ENCODE measurements around the gene SEPSECS.

Gene SEPSECS

DNA sequence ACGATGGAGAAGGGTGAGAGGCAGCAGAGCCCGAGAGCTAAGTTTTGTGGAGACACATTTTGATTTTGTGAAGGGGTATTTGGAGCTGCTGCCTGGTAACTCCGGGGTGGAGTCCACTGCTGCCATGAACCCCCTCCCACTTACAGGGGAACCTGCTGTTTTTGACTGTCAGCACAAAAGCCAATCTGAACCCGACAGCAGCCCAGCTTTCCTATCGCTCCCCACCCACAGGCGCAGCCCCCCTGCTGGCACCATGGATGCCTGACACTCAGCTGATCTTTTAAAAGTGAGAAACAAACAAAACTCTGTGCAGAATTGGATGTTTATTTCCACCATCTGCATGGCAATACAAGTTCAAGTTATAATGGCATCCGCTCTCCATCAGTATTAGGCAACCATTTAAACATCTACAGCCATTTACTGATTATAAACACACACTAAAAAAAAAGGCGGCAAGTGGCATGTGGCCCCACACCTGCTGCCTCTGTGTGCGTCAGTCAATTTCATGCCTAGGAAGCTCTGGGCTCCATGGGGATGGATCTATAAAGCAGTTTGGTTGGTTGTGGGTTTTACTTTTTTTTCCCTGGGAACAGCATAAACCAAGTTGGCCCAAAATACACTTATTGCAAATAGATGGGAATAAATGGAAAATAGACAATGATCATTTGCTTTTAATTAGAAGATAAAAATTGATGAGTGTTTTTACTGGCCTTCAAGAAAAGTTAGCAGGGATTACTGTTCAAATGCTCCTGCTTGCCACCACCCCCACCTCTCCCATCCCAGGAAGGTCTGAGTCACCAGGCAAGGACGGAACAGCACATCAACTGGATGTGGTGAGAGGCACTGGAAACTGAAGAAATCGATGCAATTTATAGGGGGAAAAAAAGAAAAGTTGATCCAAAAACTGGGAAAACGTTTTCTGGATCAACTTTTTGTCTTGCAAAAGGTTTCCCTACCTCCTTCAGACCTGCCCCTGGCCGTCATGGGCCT is 46.0 kb downstream of the SEPSECS start:
- H3K27ac ChIP-seq: no peak overlapping the region
- ChIA-PET CTCF (no interaction called here), POLR2A (ENCODE audit: low non-redundant PET) (no interaction called here)
- TF ChIP-seq, protein P1, sequence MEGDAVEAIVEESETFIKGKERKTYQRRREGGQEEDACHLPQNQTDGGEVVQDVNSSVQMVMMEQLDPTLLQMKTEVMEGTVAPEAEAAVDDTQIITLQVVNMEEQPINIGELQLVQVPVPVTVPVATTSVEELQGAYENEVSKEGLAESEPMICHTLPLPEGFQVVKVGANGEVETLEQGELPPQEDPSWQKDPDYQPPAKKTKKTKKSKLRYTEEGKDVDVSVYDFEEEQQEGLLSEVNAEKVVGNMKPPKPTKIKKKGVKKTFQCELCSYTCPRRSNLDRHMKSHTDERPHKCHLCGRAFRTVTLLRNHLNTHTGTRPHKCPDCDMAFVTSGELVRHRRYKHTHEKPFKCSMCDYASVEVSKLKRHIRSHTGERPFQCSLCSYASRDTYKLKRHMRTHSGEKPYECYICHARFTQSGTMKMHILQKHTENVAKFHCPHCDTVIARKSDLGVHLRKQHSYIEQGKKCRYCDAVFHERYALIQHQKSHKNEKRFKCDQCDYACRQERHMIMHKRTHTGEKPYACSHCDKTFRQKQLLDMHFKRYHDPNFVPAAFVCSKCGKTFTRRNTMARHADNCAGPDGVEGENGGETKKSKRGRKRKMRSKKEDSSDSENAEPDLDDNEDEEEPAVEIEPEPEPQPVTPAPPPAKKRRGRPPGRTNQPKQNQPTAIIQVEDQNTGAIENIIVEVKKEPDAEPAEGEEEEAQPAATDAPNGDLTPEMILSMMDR (conservative IDR thresholded peaks at IDR 0.05; ENCODE audit: low read depth): no peak
- DNase-seq (ENCODE audit: low spot score): peak; percentile 57

DNA sequence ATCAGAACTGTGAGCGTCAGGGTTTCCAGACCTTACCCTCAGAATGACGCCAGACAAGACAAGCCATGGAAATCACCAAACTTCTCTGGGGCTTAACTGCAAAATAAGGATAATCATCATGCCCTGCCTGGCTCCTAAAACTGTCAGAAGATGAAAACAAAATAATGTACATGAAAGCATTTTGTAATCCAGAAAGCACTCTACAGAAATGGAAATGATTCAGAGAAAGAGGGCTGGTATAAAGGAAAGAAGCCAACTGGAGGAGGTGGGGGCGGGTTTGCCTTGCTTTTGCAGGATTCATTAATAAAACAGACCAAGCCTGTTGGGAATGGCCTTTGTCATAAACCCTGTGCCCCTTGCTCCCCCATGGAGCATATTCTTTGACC is 47.3 kb downstream of the SEPSECS start:
- ChIA-PET POLR2A (ENCODE audit: low non-redundant PET) (no interaction called here), CTCF (no interaction called here)
- no peak overlapping the region for H3K27ac ChIP-seq
- DNase-seq (ENCODE audit: low spot score): no peak
- TF ChIP-seq, protein P1 (conservative IDR thresholded peaks at IDR 0.05; ENCODE audit: low read depth): no peak

DNA sequence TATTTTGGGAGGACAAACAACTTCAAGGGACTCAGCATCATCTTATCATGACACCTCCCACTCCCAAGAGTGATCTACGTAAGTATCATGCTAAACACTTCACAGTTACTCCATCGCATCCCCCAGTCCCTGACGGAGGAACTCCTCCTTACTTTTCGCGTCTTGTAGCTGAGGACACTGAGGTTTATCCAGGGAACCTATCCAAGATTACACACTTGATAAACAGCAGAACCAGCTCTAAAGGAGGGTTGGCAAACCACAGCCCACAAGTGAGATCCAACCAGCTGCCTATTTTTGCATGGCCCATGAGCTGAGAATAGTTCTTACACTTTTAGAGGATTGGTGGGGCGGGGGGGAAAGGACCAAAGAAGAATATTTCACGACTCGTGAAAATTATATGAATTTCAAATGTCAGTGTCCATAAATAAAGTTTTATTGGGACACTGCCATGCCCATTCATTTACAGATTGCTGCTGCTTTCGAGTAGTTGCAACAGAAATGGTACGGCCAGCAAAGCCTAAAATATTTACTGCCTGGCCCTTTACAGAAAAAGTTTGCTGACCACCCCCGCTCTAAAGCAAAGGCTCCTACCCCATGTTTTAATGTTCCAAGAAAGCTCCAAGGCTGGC is 47.8 kb downstream of the SEPSECS start:
- DNase-seq (ENCODE audit: low spot score): no peak
- TF ChIP-seq, protein P1 (conservative IDR thresholded peaks at IDR 0.05; ENCODE audit: low read depth): no peak
- POLR2A ChIA-PET (ENCODE audit: low non-redundant PET): no interaction called here
- H3K27ac ChIP-seq: no peak overlapping the region
- CTCF ChIA-PET: interaction anchor here (0.6 kb wide), 1 partner anchor 821 kb away, joined by 5 read pairs; no protein-coding TSS in a partner anchor

DNA sequence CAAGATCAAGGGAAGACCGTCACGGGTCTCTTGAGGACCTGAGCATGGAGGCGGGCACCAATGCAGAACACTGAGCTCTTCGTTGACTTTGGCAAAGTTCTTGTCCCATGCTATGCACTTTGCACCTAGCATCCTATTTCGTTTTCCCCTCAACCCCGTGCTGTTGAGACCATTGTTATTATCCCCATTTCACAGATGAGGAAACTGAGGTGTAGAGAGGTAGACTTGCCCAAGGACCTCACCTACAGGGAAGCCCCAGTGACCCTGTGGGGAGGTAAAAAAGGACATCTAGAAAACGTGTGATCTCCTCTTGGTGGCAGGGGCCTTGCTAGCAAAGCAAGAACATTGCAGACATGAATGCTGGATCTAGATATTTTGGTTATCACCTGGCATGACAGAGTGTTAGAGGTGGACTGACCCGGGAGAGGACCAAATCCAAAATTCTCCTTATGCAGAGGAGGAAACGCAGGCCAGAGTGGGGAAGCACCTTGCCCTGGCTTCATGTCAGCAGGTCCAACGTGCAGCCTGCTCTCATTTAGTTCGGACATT is 48.5 kb downstream of the SEPSECS start:
- H3K27ac ChIP-seq: no peak overlapping the region
- TF ChIP-seq, protein P1 (conservative IDR thresholded peaks at IDR 0.05; ENCODE audit: low read depth): no peak
- CTCF ChIA-PET: interaction anchor here (0.6 kb wide), 2 partner anchors 562 to 822 kb away, joined by 3 to 5 read pairs; no protein-coding TSS in a partner anchor
- DNase-seq (ENCODE audit: low spot score): no peak
- POLR2A ChIA-PET (ENCODE audit: low non-redundant PET): no interaction called here

DNA sequence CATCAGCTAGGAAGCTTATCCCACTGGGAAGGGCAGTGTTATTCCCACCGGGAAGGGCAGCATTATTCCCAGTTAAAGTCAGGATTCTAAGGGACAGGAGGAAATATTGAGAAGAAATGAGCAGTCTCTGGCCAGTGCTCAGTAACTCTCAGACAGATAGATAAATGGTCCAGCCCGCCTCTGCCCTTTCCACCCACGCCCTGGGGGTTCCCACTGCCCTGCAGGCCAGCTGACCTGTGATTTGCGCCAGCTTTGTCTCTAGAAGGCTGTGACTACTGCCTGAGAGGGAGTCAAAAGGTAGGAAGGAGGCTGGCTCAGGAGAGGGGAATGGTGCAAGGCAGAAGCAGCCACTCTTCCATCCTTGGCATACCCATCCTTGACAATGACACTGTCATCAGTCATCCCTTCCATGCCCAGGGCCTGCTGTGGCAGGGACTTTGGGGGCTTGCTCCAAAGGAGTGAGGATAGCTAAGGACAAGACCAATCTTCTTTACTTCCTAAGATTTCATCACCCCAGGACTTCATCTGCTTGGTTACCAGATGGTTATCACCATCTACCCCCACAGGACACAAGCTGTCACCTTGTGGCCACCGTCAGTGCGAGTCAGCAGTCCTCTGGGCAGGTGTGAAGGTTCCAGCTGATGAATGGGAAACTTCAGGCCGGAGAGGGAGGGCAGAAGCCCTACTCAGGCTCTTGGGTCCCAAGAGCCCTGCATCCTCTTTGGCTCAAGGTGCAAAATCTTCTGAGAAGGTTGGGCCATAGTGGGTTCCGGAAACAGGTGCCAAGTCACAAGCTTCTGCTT is 49.5 kb downstream of the SEPSECS start:
- no peak overlapping the region for H3K27ac ChIP-seq
- CTCF ChIA-PET: interaction anchor here (0.6 kb wide), 1 partner anchor 561 kb away, joined by 3 read pairs; no protein-coding TSS in a partner anchor
- TF ChIP-seq, protein P1 (conservative IDR thresholded peaks at IDR 0.05; ENCODE audit: low read depth): no peak
- POLR2A ChIA-PET (ENCODE audit: low non-redundant PET): no interaction called here
- DNase-seq (ENCODE audit: low spot score): no peak

DNA sequence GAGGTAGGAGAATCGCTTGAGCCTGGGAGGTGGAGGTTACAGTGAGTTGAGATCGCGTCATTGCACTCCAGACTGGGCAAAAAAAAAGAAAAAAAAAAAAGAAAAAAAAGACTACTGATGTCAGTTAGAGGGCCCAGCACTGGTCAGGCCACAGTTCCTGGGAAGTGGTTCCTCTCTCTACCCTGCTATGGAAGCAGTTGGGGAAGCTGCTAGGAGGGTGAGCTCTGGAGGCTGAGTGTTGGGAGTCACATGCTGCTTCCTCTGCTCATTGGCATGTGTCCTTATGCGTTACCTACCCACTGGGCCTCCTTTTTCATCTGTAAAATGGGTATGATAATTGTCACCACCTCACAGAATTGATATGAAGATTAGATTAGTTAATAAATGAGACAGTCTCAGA is 50.7 kb downstream of the SEPSECS start:
- DNase-seq (ENCODE audit: low spot score): no peak
- CTCF ChIA-PET: interaction anchor here (0.6 kb wide), 1 partner anchor 39 kb away, joined by 3 read pairs; no protein-coding TSS in a partner anchor
- no peak overlapping the region for H3K27ac ChIP-seq
- TF ChIP-seq, protein P1 (conservative IDR thresholded peaks at IDR 0.05; ENCODE audit: low read depth): no peak
- POLR2A ChIA-PET (ENCODE audit: low non-redundant PET): no interaction called here

Measured in RWPE1 (cell line).